SK-N-SH (cell line): ENCODE measurements around the gene BRINP2. TPM values are rescaled to one million over a fixed set of nuclear protein-coding genes. Genes with fewer than 3 reads are reported as not detected.

ENCODE experiments used
- CTCF ChIA-PET: fragments of 300-600, 350-600 bp; formaldehyde crosslinking; extraction: SDS; loops from one replicate; lab custom pipeline; 2021; lab: Yijun Ruan, JAX
- POLR2A ChIA-PET: fragments of 350-600 bp; sonication (Branson Sonifier 250); formaldehyde crosslinking; extraction: SDS; loops from one replicate; lab custom pipeline; 2020; ENCODE audit warnings: antibody characterized with exemption, inconsistent platforms; lab: Yijun Ruan, JAX
- DNase-seq: peaks from one replicate; pipeline ENCODE4 v3.0.0; 2012
- H2AFZ ChIP-seq: fragments of 200-600 bp; sonication (generic); 2 replicates; pipeline ENCODE4 v1.8.1; 2016; ENCODE audit warnings: antibody characterized with exemption, mild to moderate bottlenecking, low read depth
- H3F3A ChIP-seq: fragments of 200-600 bp; sonication (generic); replicated peaks from 2 replicates; pipeline ENCODE3; 2016; ENCODE audit warnings: antibody characterized with exemption, mild to moderate bottlenecking; ENCODE audit not compliant: insufficient read depth
- H3K27ac ChIP-seq, 2 experiments: fragments of 200-500 bp in 1 of 2; fragments of 200-600 bp in 1 of 2; sonication (Bioruptor generic) in 1 of 2; sonication (generic), shearing (Covaris generic) in 1 of 2; 2 replicates each; pipeline versions ENCODE4 v1.5.1 to v1.6.1; 2014 to 2016; ENCODE audit warnings: low read depth in 2 of 2, inconsistent platforms in 1 of 2, low read length in 1 of 2, mild to moderate bottlenecking in 1 of 2, mixed read lengths in 1 of 2
- H3K27me3 ChIP-seq: fragments of 200-600 bp; sonication (generic), shearing (Covaris generic); 2 replicates; pipeline ENCODE4 v1.6.1; 2016; ENCODE audit warnings: mixed run types; ENCODE audit not compliant: insufficient read depth
- H3K36me3 ChIP-seq, 2 experiments: fragments of 200-500 bp in 1 of 2; fragments of 200-600 bp in 1 of 2; sonication (Bioruptor generic) in 1 of 2; sonication (generic) in 1 of 2; replicated peaks in 1 of 2; 2 replicates each; pipeline versions ENCODE3 to v1.5.1; 2014 to 2016; ENCODE audit warnings: low read length in 1 of 2, mild to moderate bottlenecking in 1 of 2; ENCODE audit not compliant: insufficient read depth in 2 of 2, control insufficient read depth in 1 of 2
- H3K4me1 ChIP-seq, 2 experiments: fragments of 200-500 bp in 1 of 2; fragments of 200-600 bp in 1 of 2; sonication (Bioruptor generic) in 1 of 2; sonication (generic), shearing (Covaris generic) in 1 of 2; 2 replicates each; pipeline versions ENCODE4 v1.5.1 to v1.6.1; 2014 to 2016; ENCODE audit warnings: low read depth in 1 of 2, low read length in 1 of 2, mixed run types in 1 of 2; ENCODE audit not compliant: insufficient read depth in 2 of 2, control insufficient read depth in 1 of 2
- H3K4me2 ChIP-seq: fragments of 200-600 bp; sonication (generic), shearing (Covaris generic); 2 replicates; pipeline ENCODE4 v1.6.1; 2017; ENCODE audit warnings: mixed run types
- H3K4me3 ChIP-seq, 2 experiments: fragments of 200-500 bp in 1 of 2; fragments of 200-600 bp in 1 of 2; sonication (Bioruptor generic) in 1 of 2; sonication (generic), shearing (Covaris generic) in 1 of 2; 2 replicates each; pipeline versions ENCODE4 v1.5.1 to v1.8.1; 2014 to 2016; ENCODE audit warnings: low read depth in 2 of 2, inconsistent platforms in 1 of 2, low read length in 1 of 2, mild to moderate bottlenecking in 1 of 2, mixed read lengths in 1 of 2, moderate library complexity in 1 of 2
- H3K79me2 ChIP-seq: fragments of 200-600 bp; sonication (generic); 2 replicates; pipeline ENCODE4 v1.8.1; 2017; ENCODE audit warnings: mild to moderate bottlenecking; ENCODE audit not compliant: insufficient read depth
- H3K9ac ChIP-seq: fragments of 200-600 bp; sonication (generic); 2 replicates; pipeline ENCODE4 v1.6.1; 2017; ENCODE audit warnings: mixed run types
- H3K9me2 ChIP-seq: fragments of 200-600 bp; sonication (generic); 2 replicates; pipeline ENCODE4 v1.6.1; 2017; ENCODE audit warnings: mixed run types
- H3K9me3 ChIP-seq: fragments of 200-600 bp; sonication (generic); 2 replicates; pipeline ENCODE4 v1.6.1; 2017; ENCODE audit warnings: mixed run types, mild to moderate bottlenecking, moderate library complexity
- H4K20me1 ChIP-seq: fragments of 200-600 bp; sonication (generic); 2 replicates; pipeline ENCODE4 v1.6.1; 2017; ENCODE audit warnings: mild to moderate bottlenecking, mixed run types; ENCODE audit not compliant: insufficient read depth
- CHD2 ChIP-seq: fragments of 150-350 bp; IDR thresholded peaks from 2 replicates; pipeline ENCODE4 v1.6.1; 2018; ENCODE audit warnings: low read length; ENCODE audit not compliant: partially characterized antibody
- CTCF ChIP-seq: fragments of 200-600 bp; sonication (generic); IDR thresholded peaks from 2 replicates; pipeline ENCODE4 v1.6.1; 2017; ENCODE audit warnings: antibody characterized with exemption, mild to moderate bottlenecking, moderate library complexity
- EZH2phosphoT487 ChIP-seq: fragments of 200-600 bp; sonication (generic); IDR thresholded peaks from 2 replicates; pipeline ENCODE4 v1.6.1; 2017; ENCODE audit warnings: low read depth, mixed run types, mild to moderate bottlenecking, antibody characterized with exemption, moderate library complexity, borderline replicate concordance
- FOSL2 ChIP-seq: IDR thresholded peaks from 2 replicates; pipeline ENCODE4 v1.4.0; 2012; ENCODE audit warnings: low read depth, mild to moderate bottlenecking, moderate library complexity, borderline replicate concordance
- FOXJ3 ChIP-seq: sonication (generic); formaldehyde crosslinking; IDR thresholded peaks from 2 replicates; pipeline ENCODE4 v1.5.1; 2020; ENCODE audit warnings: mild to moderate bottlenecking, missing genetic modification reagents
- FOXM1 ChIP-seq: IDR thresholded peaks from 2 replicates; pipeline ENCODE4 v1.4.0; 2012; ENCODE audit warnings: low read depth, mild to moderate bottlenecking
- NRF1 ChIP-seq: IDR thresholded peaks from 2 replicates; pipeline ENCODE4 v1.6.1; 2012; ENCODE audit warnings: low read depth, mild to moderate bottlenecking, low read length
- RFX5 ChIP-seq: IDR thresholded peaks from 2 replicates; pipeline ENCODE4 v1.6.1; 2012; ENCODE audit warnings: mild to moderate bottlenecking, improper control_type of control experiment, low read length
- SIN3A ChIP-seq: IDR thresholded peaks from 2 replicates; pipeline ENCODE4 v1.6.1; 2012; ENCODE audit warnings: low read depth, mild to moderate bottlenecking, low read length, moderate library complexity, borderline replicate concordance
- SMC3 ChIP-seq: IDR thresholded peaks from 2 replicates; pipeline ENCODE4 v1.6.1; 2012; ENCODE audit warnings: low read depth, low read length, improper control_type of control experiment
- TCF12 ChIP-seq: IDR thresholded peaks from 2 replicates; pipeline ENCODE4 v1.4.0; 2012
- USF1 ChIP-seq: IDR thresholded peaks from 2 replicates; pipeline ENCODE4 v1.4.0; 2012; ENCODE audit warnings: low read depth, borderline replicate concordance
- YY1 ChIP-seq: IDR thresholded peaks from 2 replicates; pipeline ENCODE4 v1.4.0; 2012; ENCODE audit warnings: low read depth, mild to moderate bottlenecking
- ZBTB33 ChIP-seq: IDR thresholded peaks from 2 replicates; pipeline ENCODE4 v1.4.0; 2012; ENCODE audit warnings: low read depth, borderline replicate concordance
- WGBS: methylation state at CpG from one replicate; pipeline ENCODE4 v1.1.6; 2017; ENCODE audit warnings: low lambda C conversion rate; 5-methylcytosine and 5-hydroxymethylcytosine counted together
- polyA plus RNA-seq, 3 experiments: library from polyadenylated mRNA; depleted of rRNA; stranded (reverse); fragments of >200 nt; gene quantifications; 2 replicates each; pipeline ENCODE4 v1.2.3, GENCODE V29; 2012
- TF ChIP-seq, protein P1 (sequence below): IDR thresholded peaks from 2 replicates; pipeline ENCODE4; 2012
- TF ChIP-seq, protein P2 (sequence below): fragments of 150-350 bp; IDR thresholded peaks from 2 replicates; pipeline ENCODE4 v1.6.1; 2016; ENCODE audit warnings: mild to moderate bottlenecking, low read depth, low read length
- TF ChIP-seq, protein P3 (sequence below): IDR thresholded peaks from 2 replicates; pipeline ENCODE4 v1.4.0; 2012; ENCODE audit warnings: low read depth

Gene BRINP2
- polyA plus RNA-seq, 1 of the 3 experiments (the other 2 are of a cell fraction), result 0.12 TPM

GRCh38 chr1:177219554-177220458, 49.0 kb downstream of the BRINP2 start:
- H3K36me3 ChIP-seq, result no peaks in the 10 kb centered on the region
- CTCF ChIA-PET, result interaction anchor here (0.5 to 1.0 kb wide), 3 partner anchors 12 to 1005 kb away, joined by 3 to 4 read pairs (median 3); no protein-coding TSS in a partner anchor
- POLR2A ChIA-PET, result no interaction called here
- H3K27ac ChIP-seq, result no peak overlapping the region
- H3K79me2 ChIP-seq, result no peaks in the 10 kb centered on the region
- no peaks in the 10 kb centered on the region for H3K27me3 ChIP-seq
- H2AFZ ChIP-seq, result no peak overlapping the region
- no peak for DNase-seq
- 20% methylated on average over 3 of the region's 3 CpGs for whole genome bisulfite sequencing
- H3K4me3 ChIP-seq, result no peak overlapping the region
- no peak overlapping the region for H3K4me2 ChIP-seq
- H3K9me3 ChIP-seq, result 0 out of 2 replicates have a peak, but pooled peaks cover 8% of the 10 kb centered on the region
- no peak overlapping the region for H3K9ac ChIP-seq
- H3F3A ChIP-seq, result no peaks in the 10 kb centered on the region
- TF ChIP-seq FOXM1 (no peak), CHD2 (no peak), NRF1 (no peak), FOXJ3 (CRISPR knock-in tag) (no peak), SIN3A (no peak), SMC3 (no peak), YY1 (no peak), RFX5 (no peak), ZBTB33 (no peak), USF1 (no peak), EZH2phosphoT487 (no peak), CTCF (no peak), FOSL2 (no peak), TCF12 (no peak)
- TF ChIP-seq, protein P1, sequence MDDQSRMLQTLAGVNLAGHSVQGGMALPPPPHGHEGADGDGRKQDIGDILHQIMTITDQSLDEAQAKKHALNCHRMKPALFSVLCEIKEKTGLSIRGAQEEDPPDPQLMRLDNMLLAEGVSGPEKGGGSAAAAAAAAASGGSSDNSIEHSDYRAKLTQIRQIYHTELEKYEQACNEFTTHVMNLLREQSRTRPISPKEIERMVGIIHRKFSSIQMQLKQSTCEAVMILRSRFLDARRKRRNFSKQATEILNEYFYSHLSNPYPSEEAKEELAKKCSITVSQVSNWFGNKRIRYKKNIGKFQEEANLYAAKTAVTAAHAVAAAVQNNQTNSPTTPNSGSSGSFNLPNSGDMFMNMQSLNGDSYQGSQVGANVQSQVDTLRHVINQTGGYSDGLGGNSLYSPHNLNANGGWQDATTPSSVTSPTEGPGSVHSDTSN, result no peak
- TF ChIP-seq, protein P2, sequence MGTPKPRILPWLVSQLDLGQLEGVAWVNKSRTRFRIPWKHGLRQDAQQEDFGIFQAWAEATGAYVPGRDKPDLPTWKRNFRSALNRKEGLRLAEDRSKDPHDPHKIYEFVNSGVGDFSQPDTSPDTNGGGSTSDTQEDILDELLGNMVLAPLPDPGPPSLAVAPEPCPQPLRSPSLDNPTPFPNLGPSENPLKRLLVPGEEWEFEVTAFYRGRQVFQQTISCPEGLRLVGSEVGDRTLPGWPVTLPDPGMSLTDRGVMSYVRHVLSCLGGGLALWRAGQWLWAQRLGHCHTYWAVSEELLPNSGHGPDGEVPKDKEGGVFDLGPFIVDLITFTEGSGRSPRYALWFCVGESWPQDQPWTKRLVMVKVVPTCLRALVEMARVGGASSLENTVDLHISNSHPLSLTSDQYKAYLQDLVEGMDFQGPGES, result no peak
- TF ChIP-seq, protein P3, sequence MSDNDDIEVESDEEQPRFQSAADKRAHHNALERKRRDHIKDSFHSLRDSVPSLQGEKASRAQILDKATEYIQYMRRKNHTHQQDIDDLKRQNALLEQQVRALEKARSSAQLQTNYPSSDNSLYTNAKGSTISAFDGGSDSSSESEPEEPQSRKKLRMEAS, result no peak
- H3K9me2 ChIP-seq, result no peaks in the 10 kb centered on the region
- H4K20me1 ChIP-seq, result no peaks in the 10 kb centered on the region
- H3K4me1 ChIP-seq, result peaks cover 0 to 5% of the 10 kb centered on the region in 2 experiments; a peak in 1 of 4 replicates
